Mucosa of descending colon (tissue), 3 donors: ENCODE results near the gene COL15A1. TPM values are rescaled to one million over a fixed set of nuclear protein-coding genes. Genes with fewer than 3 reads are reported as not detected.

ENCODE experiments used
- ATAC-seq: fragments of 200-7000 bp; cut with Tn5 transposase; one replicate; pipeline ENCODE4 v1.9.1; 2020; ENCODE audit warnings: mild to moderate bottlenecking, moderate library complexity
- DNase-seq, 3 donors: peaks; one replicate each; pipeline ENCODE4 v3.0.0-alpha.2; 2020
- H3K36me3 ChIP-seq: fragments of 200-600 bp; one replicate; pipeline ENCODE4 v1.8.0; 2021; ENCODE audit warnings: low read depth, mild to moderate bottlenecking
- H3K4me1 ChIP-seq: fragments of 200-600 bp; one replicate; pipeline ENCODE4 v1.8.0; 2021; ENCODE audit warnings: low read depth, mild to moderate bottlenecking
- H3K4me3 ChIP-seq: fragments of 200-600 bp; one replicate; pipeline ENCODE4 v1.8.0; 2021; ENCODE audit warnings: mild to moderate bottlenecking
- H3K9me3 ChIP-seq: fragments of 200-600 bp; one replicate; pipeline ENCODE4 v1.8.0; 2021; ENCODE audit warnings: mild to moderate bottlenecking
- intact Hi-C, 2 donors: fragments of 100-400 bp; cut with DNase I in 1 of 2; cut with micrococcal nuclease in 1 of 2; formaldehyde crosslinking; loops; one replicate each; pipeline versions ENCODE4 v1.11.0 to v1.11.1; 2022; cut with DNase I, micrococcal nuclease
- long read RNA-seq, 2 donors: library from polyadenylated mRNA; unstranded; transcript quantifications; one replicate each; pipeline ENCODE4 v2.0.0, GENCODE V29; 2019 to 2021
- total RNA-seq, 3 donors: library from RNA; stranded (reverse); fragmentation: NEBNext Ultra II Directional in 2 of 3; extraction: Animal tissue kit (Norgen Biotek cat#: 25700) in 2 of 3; gene quantifications; one replicate each; pipeline versions ENCODE4 v1.2.1 to v1.2.4, GENCODE V29; 2021 to 2023
- TF ChIP-seq, protein P1 (sequence below): fragments of 200-600 bp; IDR thresholded peaks from one replicate; pipeline ENCODE4 v1.8.0; 2022; ENCODE audit warnings: antibody characterized with exemption, mild to moderate bottlenecking
- donor health status: DM: no; HTN: no; CAD: no; lungs with moderate emphysema.
- donor health status: DM: no; HTN: no; CAD: no.
- donor health status: DM: no; HTN: yes; CAD: no.

COL15A1 gene
- 10 to 100 TPM in 2 of 3 donors, 1 to 10 TPM in 1; 4.2 to 43.4 (median 11.2) TPM for total RNA-seq
- long read RNA-seq, donor 1, full-length matches to known transcripts = 33 of 69 reads
- long read RNA-seq, donor 1, partial matches to known transcripts = 24 of 69 reads
- long read RNA-seq, donor 1, other reads (novel, unspliced or antisense) = 12 of 69 reads
- long read RNA-seq, donor 2, partial matches to known transcripts = 1 of 2 reads
- long read RNA-seq, donor 2, other reads (novel, unspliced or antisense) = 1 of 2 reads

DNA sequence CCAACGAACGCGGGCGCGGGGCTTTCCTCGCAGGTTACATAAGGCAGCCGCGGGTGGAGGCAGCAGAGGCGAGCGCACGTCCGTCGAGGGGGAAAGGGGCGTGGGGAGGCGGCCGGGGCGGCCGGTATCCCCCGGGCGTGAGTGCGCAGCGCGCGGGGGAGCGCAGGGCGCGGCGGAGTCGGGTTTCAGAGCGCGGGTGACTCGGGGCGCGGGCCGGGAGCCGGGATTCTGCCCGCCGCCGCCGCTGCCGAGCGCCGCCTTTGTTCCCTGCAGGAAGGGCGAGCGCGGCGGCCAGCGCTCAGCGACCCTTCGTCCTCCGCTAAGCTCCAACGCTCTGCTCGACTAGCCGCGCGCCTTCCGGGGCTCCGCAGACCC lies at the start of gene COL15A1:
TSS of gene COL15A1 (plus strand) at position 226 of the 375 bp plus-strand sequence. CDS start 155 bp downstream, outside the sequence.
- no peaks in the 10 kb centered on the region for H3K9me3 ChIP-seq
- intact Hi-C loops = no loop called here
- no peaks in the 10 kb centered on the region for H3K36me3 ChIP-seq
- ATAC-seq (peak; percentile 51), DNase-seq (no peak)
- H3K4me1 ChIP-seq = no peaks in the 10 kb centered on the region
- TF ChIP-seq, protein P1, sequence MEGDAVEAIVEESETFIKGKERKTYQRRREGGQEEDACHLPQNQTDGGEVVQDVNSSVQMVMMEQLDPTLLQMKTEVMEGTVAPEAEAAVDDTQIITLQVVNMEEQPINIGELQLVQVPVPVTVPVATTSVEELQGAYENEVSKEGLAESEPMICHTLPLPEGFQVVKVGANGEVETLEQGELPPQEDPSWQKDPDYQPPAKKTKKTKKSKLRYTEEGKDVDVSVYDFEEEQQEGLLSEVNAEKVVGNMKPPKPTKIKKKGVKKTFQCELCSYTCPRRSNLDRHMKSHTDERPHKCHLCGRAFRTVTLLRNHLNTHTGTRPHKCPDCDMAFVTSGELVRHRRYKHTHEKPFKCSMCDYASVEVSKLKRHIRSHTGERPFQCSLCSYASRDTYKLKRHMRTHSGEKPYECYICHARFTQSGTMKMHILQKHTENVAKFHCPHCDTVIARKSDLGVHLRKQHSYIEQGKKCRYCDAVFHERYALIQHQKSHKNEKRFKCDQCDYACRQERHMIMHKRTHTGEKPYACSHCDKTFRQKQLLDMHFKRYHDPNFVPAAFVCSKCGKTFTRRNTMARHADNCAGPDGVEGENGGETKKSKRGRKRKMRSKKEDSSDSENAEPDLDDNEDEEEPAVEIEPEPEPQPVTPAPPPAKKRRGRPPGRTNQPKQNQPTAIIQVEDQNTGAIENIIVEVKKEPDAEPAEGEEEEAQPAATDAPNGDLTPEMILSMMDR = no peak
- H3K4me3 ChIP-seq = no peak within 1 kb of the TSS

DNA sequence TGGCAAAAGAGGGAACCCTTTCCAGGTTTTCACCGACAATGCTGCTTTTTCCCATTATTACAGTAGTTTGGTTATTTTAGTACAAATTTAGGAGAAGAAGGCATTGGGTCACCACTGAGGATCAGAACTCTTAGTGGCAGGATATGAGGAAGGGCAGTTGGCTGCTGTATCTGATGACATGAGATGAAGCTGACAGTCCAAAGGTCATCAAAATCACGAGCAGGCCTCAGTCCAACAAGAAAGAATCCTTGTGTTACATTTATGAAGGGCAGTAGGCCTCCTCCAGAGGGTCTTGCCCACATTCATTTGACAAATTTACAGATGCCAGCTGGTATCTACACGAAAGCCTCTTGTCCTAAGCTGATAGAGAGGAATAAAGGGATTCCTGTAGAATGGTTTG lies 49.5 kb upstream of the COL15A1 start:
- Histone ChIP-seq H3K36me3 (no peaks in the 10 kb centered on the region), H3K4me3 (no peak overlapping the region), H3K4me1 (no peaks in the 10 kb centered on the region), H3K9me3 (no peaks in the 10 kb centered on the region)
- TF ChIP-seq, protein P1 = no peak
- ATAC-seq (no peak), DNase-seq (no peak)
- intact Hi-C loops = no loop called here

DNA sequence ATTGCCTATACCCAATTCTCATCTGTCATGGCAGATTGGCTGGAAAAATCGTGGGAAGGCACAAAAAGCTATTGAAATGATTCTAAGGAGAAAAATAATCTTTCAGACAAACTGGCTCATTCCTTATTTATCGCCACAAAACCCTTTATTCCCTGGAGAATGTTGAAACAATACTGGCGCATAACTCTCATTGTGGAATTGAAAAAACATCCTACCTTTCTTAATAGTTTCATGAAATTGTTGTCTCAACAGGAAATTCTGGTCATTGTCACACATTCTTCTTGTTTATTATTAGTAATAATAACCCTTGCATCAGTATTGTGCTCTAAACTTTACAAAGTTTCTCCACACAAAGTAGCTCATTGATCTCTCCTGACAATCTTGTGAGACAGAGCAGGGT lies 48.9 kb upstream of the COL15A1 start:
- ATAC-seq = no peak
- H3K4me1 ChIP-seq = no peaks in the 10 kb centered on the region
- H3K4me3 ChIP-seq = no peak overlapping the region
- no peaks in the 10 kb centered on the region for H3K9me3 ChIP-seq
- intact Hi-C loops = no loop called here
- H3K36me3 ChIP-seq = no peaks in the 10 kb centered on the region
- no peak for DNase-seq
- TF ChIP-seq, protein P1 = no peak

DNA sequence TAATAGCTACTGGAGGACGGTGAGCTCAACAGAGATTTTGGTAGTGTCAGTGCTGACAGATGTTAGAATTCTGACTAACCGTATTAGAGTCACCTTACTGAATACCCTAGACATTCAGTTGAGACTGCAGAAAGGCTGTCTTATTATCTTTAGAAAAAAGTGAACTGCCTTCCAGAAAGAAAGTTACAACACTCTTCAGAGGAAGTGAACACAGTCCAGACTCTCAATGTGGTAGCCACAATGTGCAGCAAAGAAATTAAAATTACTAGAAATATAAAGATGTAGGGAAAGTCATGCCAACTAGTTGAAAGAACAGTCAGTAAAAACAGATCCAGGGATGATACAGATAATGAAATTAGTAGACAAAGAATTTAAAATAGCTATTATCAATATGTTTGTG lies 47.1 kb upstream of the COL15A1 start:
- intact Hi-C loops = no loop called here
- TF ChIP-seq, protein P1 = no peak
- Histone ChIP-seq H3K4me1 (no peaks in the 10 kb centered on the region), H3K36me3 (no peaks in the 10 kb centered on the region), H3K9me3 (no peaks in the 10 kb centered on the region), H3K4me3 (no peak overlapping the region)
- DNase-seq (no peak), ATAC-seq (no peak)

DNA sequence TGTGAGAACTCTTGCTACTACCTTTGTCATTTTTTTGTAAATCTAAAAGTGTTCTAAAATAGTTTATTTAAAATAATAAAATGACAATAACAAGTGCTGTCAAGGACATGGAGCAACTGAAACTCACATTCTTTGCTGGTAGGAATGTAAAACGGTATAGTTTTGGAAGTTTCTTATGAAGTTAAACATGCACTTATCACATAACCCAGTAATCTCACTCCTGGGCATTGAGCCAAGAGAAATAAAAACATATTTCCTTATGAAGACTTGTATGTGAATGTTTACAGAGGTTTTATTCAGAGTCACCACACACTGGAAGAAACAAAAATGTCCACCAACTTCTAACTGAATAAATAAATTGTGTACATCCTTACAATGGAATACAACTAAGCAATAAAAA lies 46.0 kb upstream of the COL15A1 start:
- intact Hi-C loops = no loop called here
- Histone ChIP-seq H3K36me3 (no peaks in the 10 kb centered on the region), H3K9me3 (no peaks in the 10 kb centered on the region), H3K4me3 (no peak overlapping the region), H3K4me1 (no peaks in the 10 kb centered on the region)
- peak; percentile 54 for ATAC-seq
- TF ChIP-seq, protein P1 = no peak
- no peak for DNase-seq
